GM12864 (cell line): ENCODE measurements around the gene PAM.

ENCODE experiments used
- DNase-seq: peaks from one replicate; pipeline ENCODE4 v3.0.0-alpha.2; 2011; ENCODE audit warnings: low read depth
- H3K4me3 ChIP-seq: 2 replicates; pipeline ENCODE4 v1.5.1; 2011; ENCODE audit warnings: mild to moderate bottlenecking, low read depth, low read length, control low read depth
- CTCF ChIP-seq: IDR thresholded peaks from 2 replicates; pipeline ENCODE4 v1.5.1; 2011; ENCODE audit warnings: low read depth, mild to moderate bottlenecking, moderate library complexity, low read length, control low read depth, inconsistent platforms; ENCODE audit errors: missing control alignments

The PAM gene

GRCh38 chr5:102718819-102719218 is 36.3 kb upstream of the PAM start:
- no peak for DNase-seq
- H3K4me3 ChIP-seq = no peak overlapping the region
- TF ChIP-seq CTCF = no peak

- H3K4me3 ChIP-seq = no peak overlapping the region
- DNase-seq = no peak
- TF ChIP-seq CTCF = no peak
These were observed 35.2 kb upstream of the PAM start for GRCh38 chr5:102719886-102720285.

GRCh38 chr5:102720969-102721368 is 34.1 kb upstream of the PAM start:
- no peak for DNase-seq
- TF ChIP-seq CTCF = no peak
- no peak overlapping the region for H3K4me3 ChIP-seq

GRCh38 chr5:102722931-102723330 is 32.2 kb upstream of the PAM start:
- TF ChIP-seq CTCF = no peak
- H3K4me3 ChIP-seq = no peak overlapping the region
- DNase-seq = no peak

GRCh38 chr5:102731693-102732092 is 23.4 kb upstream of the PAM start:
- DNase-seq = no peak
- no peak overlapping the region for H3K4me3 ChIP-seq
- TF ChIP-seq CTCF = no peak

- TF ChIP-seq CTCF = no peak
- DNase-seq = no peak
These were observed 21.6 kb upstream of the PAM start for GRCh38 chr5:102733534-102733933.

GRCh38 chr5:102737161-102737560 is 17.9 kb upstream of the PAM start:
- no peak overlapping the region for H3K4me3 ChIP-seq
- DNase-seq = no peak
- TF ChIP-seq CTCF = no peak

More at GRCh38 chr5:102733534-102733933, 21.6 kb upstream of the PAM start:
- H3K4me3 ChIP-seq = no peak overlapping the region
